ENCODE data around the gene PHAF1.

- TF ChIP-seq, protein P1, sequence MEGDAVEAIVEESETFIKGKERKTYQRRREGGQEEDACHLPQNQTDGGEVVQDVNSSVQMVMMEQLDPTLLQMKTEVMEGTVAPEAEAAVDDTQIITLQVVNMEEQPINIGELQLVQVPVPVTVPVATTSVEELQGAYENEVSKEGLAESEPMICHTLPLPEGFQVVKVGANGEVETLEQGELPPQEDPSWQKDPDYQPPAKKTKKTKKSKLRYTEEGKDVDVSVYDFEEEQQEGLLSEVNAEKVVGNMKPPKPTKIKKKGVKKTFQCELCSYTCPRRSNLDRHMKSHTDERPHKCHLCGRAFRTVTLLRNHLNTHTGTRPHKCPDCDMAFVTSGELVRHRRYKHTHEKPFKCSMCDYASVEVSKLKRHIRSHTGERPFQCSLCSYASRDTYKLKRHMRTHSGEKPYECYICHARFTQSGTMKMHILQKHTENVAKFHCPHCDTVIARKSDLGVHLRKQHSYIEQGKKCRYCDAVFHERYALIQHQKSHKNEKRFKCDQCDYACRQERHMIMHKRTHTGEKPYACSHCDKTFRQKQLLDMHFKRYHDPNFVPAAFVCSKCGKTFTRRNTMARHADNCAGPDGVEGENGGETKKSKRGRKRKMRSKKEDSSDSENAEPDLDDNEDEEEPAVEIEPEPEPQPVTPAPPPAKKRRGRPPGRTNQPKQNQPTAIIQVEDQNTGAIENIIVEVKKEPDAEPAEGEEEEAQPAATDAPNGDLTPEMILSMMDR (IDR thresholded peaks at IDR 0.05): no peak
- no peak for TF ChIP-seq POLR2A (IDR thresholded peaks at IDR 0.05)
These were observed 83.1 kb downstream of the PHAF1 start for GRCh38 chr16:67192781-67193361.
